Memory B cell (primary cell): ENCODE data around the gene GNG13.

Experiments
- ATAC-seq: fragments of 150-1000 bp; cut with Tn5 transposase; 2 replicates; pipeline ENCODE4 v1.10.0; 2021; ENCODE audit warnings: low read depth, mild to moderate bottlenecking, moderate library complexity
- DNase-seq, 2 donors: peaks; one replicate each; pipeline ENCODE4 v3.0.0; 2022; ENCODE audit warnings: low spot score in 2 of 2
- H3K27ac Mint-ChIP-seq: one replicate; pipeline ENCODE4 v1.8.0; 2022; ENCODE audit warnings: mild to moderate bottlenecking, moderate library complexity, mixed read lengths
- H3K27me3 Mint-ChIP-seq: one replicate; pipeline ENCODE4 v1.8.0; 2022; ENCODE audit warnings: mixed read lengths
- H3K36me3 Mint-ChIP-seq: one replicate; pipeline ENCODE4 v1.8.0; 2022; ENCODE audit warnings: mild to moderate bottlenecking, mixed read lengths
- H3K4me1 Mint-ChIP-seq: one replicate; pipeline ENCODE4 v1.8.0; 2022; ENCODE audit warnings: mixed read lengths
- H3K4me3 Mint-ChIP-seq: one replicate; pipeline ENCODE4 v1.8.0; 2022; ENCODE audit warnings: mild to moderate bottlenecking, moderate library complexity, mixed read lengths
- H3K9me3 Mint-ChIP-seq: one replicate; pipeline ENCODE4 v1.8.0; 2022; ENCODE audit warnings: mixed read lengths

Gene GNG13

DNA sequence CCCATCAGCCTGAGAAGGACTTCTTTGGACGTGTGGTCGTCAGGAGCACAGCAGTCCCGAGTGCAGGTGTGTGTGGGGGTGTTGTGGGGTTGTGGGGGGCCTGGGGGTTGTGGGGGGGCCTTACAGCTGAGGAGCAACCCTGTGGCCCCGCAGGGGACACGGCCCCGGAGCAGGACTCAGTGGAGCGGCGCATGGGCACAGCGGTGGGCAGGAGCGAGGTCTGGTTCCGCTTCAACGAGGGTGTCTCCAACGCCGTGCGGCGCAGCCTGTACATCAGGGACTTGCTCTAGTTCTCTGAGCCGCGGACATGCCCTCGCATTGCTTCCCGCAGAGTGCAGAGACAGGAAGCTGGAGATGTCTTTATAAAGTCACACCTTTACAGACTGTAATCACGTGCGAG, 2.8 kb downstream of the GNG13 start:
- Mint-ChIP-seq H3K4me3 (no peak overlapping the region), H3K27me3 (peaks cover 14% of the 10 kb centered on the region), H3K36me3 (peaks cover 4% of the 10 kb centered on the region), H3K27ac (no peak overlapping the region), H3K9me3 (peaks cover 2% of the 10 kb centered on the region), H3K4me1 (peaks cover 2% of the 10 kb centered on the region)
- DNase-seq (no peak), ATAC-seq (no peak)

DNA sequence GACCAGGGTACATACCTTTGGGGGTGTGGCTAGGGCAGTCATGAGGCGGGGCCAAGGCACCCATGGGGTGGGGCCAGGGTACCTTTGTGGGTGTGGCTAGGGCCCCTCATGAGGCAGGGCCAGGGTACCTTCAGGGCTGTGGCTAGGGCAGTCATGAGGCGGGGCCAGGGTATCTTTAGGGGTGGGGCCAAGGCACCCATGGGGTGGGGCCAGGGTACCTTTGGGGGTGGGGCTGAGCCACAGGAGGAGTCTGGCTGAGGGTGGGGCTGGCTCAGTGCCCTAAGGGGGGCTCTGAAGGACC, 3.5 kb downstream of the GNG13 start:
- H3K4me1 Mint-ChIP-seq: peaks cover 2% of the 10 kb centered on the region
- H3K27ac Mint-ChIP-seq: no peak overlapping the region
- ATAC-seq (no peak), DNase-seq (no peak)
- peaks cover 4% of the 10 kb centered on the region for H3K36me3 Mint-ChIP-seq
- H3K9me3 Mint-ChIP-seq: peaks cover 2% of the 10 kb centered on the region
- H3K4me3 Mint-ChIP-seq: no peak overlapping the region
- peaks cover 14% of the 10 kb centered on the region for H3K27me3 Mint-ChIP-seq

DNA sequence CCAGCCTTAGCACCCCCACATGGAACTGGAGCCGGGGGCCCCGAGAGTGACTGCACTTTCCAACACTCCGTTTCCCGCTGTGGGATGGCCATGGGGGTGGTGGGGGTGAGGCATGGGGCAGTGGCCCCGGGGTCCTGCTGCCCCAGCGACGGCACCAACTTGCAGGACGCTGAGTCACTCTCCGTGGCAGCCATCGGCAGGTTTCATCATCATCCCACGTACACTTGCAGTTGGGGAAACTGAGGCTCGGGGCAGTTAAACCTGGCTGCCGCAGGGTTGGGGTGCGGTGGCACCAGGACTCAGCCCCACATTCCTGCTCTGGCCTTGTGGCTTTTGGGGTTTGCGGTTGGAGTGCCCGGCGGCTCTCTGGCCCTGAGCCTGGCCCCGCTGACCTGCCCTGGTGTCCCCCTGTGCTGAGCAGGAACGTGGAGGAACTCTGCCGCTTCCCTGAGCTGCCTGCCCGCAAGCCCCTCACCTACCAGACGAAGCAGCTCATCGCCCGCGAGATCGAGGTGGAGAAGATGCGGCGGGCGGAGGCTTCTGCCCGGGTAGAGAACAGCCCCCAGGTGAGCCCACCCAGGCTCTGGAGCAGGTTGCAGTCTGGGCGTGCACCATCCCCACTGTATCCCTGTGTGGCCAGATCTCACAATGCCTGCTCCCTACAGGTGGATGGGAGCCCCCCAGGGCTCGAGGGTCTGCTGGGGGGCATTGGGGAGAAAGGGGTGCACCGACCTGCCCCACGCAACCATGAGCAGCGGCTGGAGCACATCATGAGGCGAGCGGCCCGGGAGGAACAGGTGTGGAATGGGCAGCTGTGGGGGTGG, 4.0 kb downstream of the GNG13 start:
- Mint-ChIP-seq H3K36me3 (peaks cover 7% of the 10 kb centered on the region), H3K4me3 (no peak overlapping the region), H3K9me3 (peaks cover 2% of the 10 kb centered on the region), H3K4me1 (peaks cover 2% of the 10 kb centered on the region), H3K27ac (no peak overlapping the region), H3K27me3 (peaks cover 14% of the 10 kb centered on the region)
- DNase-seq (no peak), ATAC-seq (no peak)

DNA sequence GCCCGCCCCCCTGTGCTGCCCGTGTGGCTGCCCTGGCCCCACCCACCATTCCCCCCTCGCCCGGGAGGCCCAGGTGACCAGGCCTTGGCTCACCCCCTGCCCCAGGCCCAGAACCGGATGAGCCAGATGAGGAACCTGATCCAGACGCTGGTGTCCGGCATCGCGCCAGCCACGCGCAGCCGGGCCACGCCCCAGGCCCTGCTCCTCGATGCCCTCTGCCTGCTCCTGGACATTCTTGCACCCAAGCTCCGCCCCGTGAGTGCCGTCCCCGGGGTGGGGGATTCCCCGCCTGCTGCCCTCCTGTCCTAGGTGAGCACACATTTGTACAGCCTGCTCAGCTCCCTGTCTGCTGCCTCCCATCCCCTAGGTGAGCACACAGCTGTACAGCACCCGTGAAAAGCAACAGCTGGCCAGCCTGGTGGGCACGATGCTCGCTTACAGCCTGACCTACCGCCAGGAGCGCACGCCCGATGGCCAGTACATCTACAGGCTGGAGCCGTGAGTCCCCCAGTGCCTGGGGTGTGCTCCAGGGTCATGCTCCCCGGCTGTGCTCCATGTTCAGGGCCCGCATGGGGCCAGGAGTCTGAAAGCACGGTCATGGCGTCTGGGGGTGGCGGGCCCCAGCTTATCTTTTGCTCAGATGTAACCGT, 4.8 kb downstream of the GNG13 start:
- Mint-ChIP-seq H3K27ac (no peak overlapping the region), H3K36me3 (peaks cover 13% of the 10 kb centered on the region), H3K27me3 (peaks cover 14% of the 10 kb centered on the region), H3K4me1 (peaks cover 2% of the 10 kb centered on the region), H3K9me3 (peaks cover 2% of the 10 kb centered on the region), H3K4me3 (no peak overlapping the region)
- ATAC-seq (no peak), DNase-seq (no peak)

DNA sequence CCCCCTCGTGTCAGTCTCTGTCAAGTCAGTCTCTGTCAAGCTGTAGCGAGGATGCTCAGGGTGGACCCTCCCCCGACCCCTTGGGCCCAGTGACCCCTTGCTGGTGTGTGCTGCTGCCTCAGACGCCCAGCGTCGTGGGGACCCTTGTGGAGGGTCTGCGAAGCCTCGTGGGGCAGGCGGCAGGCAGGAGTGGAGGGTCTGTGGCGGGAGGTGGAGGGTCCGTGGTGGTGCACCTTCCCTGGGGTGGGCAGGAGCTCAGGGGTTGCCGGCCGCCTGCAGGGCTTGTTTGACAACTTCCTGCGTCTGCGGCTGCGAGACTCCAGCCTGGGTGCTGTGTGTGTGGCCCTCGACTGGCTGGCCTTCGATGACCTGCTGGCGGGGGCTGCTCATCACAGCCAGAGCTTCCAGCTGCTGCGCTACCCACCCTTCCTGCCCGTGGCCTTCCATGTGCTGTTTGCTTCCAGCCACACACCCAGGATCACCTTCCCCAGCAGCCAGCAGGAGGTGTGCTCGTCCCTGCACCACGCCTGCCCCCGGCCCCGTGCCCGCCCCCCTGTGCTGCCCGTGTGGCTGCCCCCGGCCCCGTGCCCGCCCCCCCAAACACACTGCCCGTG, 5.6 kb downstream of the GNG13 start:
- DNase-seq: no peak
- H3K27ac Mint-ChIP-seq: no peak overlapping the region
- no peak for ATAC-seq
- peaks cover 14% of the 10 kb centered on the region for H3K27me3 Mint-ChIP-seq
- H3K9me3 Mint-ChIP-seq: peaks cover 2% of the 10 kb centered on the region
- no peak overlapping the region for H3K4me3 Mint-ChIP-seq
- peaks cover 13% of the 10 kb centered on the region for H3K36me3 Mint-ChIP-seq
- peaks cover 2% of the 10 kb centered on the region for H3K4me1 Mint-ChIP-seq

DNA sequence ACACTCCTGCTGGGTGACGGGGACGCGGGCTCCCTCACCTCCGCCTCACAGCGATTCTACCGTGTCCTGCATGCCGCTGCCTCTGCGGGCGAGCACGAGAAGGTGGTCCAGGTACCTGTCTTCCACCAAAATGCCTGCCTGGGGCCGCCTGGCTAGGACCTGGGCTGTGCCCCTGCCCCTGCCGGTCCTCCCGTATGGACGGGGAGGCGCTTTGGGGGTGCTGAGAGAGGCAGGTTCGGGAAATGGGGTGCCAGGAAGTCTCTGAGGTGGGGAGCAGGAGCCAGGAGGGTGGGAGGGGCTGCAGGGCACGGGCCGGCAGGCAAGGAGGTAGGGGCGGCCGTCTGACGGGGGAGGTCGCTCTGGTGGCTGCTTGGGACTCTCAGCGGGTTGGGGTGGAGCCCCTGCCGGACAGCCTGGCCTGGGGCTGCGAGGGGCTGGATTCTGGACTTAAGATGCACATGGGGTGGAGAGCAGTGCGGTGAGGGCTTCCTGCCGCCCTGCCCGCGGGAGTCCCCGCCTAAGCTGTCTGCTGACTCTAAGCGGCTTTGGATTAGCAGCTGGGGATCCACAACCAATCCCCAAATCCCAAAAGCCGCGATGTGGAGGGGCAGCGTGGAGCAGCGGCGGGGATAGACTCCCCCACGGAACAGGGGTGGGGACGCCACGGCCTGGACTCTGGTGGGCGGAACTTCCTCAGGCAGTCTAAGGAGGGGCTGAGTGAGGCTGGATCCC, 6.3 kb downstream of the GNG13 start:
- DNase-seq (no peak), ATAC-seq (no peak)
- Mint-ChIP-seq H3K27ac (no peak overlapping the region), H3K4me3 (no peak overlapping the region), H3K9me3 (peaks cover 2% of the 10 kb centered on the region), H3K36me3 (peaks cover 13% of the 10 kb centered on the region), H3K4me1 (peaks cover 2% of the 10 kb centered on the region), H3K27me3 (peaks cover 14% of the 10 kb centered on the region)

DNA sequence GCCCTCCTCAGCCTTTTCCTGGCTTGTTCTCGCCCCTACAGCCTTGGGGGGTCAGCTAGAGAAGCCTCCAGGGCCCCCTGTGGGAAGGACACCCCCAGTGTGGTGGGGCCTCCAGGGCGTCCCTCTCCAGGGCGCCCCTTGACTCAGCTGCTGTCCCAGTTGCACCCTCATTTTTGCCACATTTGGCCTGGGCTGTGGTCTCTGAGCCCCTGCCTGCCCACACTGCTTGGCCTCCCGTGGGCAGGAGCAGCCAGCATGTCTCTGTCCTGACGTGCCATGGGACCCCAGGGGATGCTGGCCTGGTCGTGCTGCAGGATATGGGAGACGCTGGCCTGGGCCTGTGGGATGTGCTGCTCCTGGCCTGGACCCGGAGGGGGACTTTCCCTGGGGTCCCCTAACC, 7.1 kb downstream of the GNG13 start:
- no peak overlapping the region for H3K27ac Mint-ChIP-seq
- peaks cover 13% of the 10 kb centered on the region for H3K36me3 Mint-ChIP-seq
- peaks cover 2% of the 10 kb centered on the region for H3K9me3 Mint-ChIP-seq

DNA sequence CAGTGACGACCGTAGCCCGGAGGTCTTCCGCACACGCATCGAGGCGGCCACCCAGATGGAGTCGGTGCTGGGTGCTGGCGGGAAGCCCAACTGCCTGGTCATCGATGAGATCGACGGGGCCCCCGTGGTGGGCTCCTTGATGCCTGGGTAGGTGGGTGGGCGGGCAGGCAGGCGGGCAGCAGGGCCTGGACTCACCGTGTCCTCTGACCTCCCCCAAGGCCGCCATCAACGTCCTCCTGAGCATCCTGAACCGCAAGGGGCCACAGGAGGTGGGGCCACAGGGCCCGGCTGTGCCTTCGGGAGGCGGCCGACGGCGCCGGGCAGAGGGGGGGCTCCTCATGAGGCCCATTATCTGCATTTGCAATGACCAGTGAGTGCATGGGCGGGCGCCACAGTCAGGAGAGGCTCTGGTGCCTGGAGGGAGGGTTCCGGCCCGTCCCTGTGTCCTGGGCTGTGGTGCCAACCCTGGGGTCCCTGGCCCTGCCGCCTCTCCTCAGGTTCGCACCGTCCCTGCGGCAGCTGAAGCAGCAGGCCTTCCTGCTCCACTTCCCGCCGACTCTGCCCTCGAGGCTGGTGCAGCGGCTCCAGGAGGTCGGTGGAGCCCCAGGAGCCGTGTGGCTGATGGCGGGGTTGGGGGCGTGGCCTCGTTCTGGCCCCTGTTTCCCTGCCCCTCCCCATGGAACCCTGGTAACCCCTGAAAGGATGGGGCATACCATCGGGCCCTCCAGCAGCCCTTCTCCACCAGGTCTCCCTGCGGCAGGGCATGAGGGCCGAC, 8.1 kb downstream of the GNG13 start:
- no peak overlapping the region for H3K4me3 Mint-ChIP-seq
- peaks cover 2% of the 10 kb centered on the region for H3K4me1 Mint-ChIP-seq
- peaks cover 9% of the 10 kb centered on the region for H3K36me3 Mint-ChIP-seq
- no peak for DNase-seq
- no peak overlapping the region for H3K27ac Mint-ChIP-seq
- no peaks in the 10 kb centered on the region for H3K9me3 Mint-ChIP-seq
- H3K27me3 Mint-ChIP-seq: peaks cover 4% of the 10 kb centered on the region
- ATAC-seq: no peak

More for the DNA sequence above, 7.1 kb downstream of the GNG13 start:
- DNase-seq (no peak), ATAC-seq (no peak)
- Mint-ChIP-seq H3K4me1 (peaks cover 2% of the 10 kb centered on the region), H3K4me3 (no peak overlapping the region), H3K27me3 (peaks cover 12% of the 10 kb centered on the region)

DNA sequence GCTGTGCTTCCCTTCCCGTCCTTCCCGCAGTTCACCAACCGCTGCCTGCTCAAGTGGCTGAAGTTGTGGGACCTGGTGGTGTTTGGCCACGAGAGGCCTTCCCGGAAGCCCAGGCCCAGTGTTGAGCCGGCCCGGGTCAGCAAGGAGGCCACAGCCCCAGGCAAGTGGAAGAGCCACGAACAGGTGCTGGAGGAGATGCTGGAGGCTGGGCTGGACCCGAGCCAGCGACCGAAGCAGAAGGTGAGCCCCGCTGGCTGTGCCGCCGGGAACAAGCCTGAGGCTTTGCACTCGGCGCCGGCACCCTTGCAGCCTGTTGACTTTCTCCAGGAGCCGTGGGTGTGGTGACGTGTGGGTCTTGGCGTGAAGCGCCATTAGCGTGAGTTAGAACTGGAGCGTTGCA, 9.4 kb downstream of the GNG13 start:
- no peaks in the 10 kb centered on the region for H3K27me3 Mint-ChIP-seq
- no peaks in the 10 kb centered on the region for H3K9me3 Mint-ChIP-seq
- H3K4me1 Mint-ChIP-seq: peaks cover 9% of the 10 kb centered on the region
- H3K4me3 Mint-ChIP-seq: no peak overlapping the region
- ATAC-seq (no peak), DNase-seq (no peak)
- peaks cover 9% of the 10 kb centered on the region for H3K36me3 Mint-ChIP-seq
- H3K27ac Mint-ChIP-seq: no peak overlapping the region

DNA sequence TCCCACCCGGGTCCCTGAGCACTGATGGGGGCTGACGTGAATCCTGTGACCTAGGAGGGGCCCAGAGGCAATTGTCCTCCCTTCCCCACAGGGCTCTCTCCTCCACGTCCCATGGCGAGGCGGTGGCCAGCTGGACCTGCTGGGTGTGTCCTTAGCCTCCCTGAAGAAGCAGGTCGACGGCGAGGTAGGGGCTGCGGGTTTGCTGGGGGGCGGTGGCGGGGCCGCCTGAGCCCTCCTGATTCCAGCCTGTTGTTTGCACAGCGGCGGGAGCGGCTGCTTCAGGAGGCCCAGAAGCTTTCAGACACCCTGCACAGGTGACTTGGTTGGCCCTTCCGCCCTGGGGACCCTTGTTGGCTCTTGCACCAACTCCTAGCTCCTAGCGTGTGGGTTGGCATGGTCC, 10.4 kb downstream of the GNG13 start:
- ATAC-seq (no peak), DNase-seq (no peak)
- peak overlapping the region; percentile 69 for H3K4me3 Mint-ChIP-seq
- no peaks in the 10 kb centered on the region for H3K9me3 Mint-ChIP-seq
- peaks cover 6% of the 10 kb centered on the region for H3K4me1 Mint-ChIP-seq
- no peak overlapping the region for H3K27ac Mint-ChIP-seq
- no peaks in the 10 kb centered on the region for H3K27me3 Mint-ChIP-seq
- H3K36me3 Mint-ChIP-seq: peaks cover 9% of the 10 kb centered on the region

DNA sequence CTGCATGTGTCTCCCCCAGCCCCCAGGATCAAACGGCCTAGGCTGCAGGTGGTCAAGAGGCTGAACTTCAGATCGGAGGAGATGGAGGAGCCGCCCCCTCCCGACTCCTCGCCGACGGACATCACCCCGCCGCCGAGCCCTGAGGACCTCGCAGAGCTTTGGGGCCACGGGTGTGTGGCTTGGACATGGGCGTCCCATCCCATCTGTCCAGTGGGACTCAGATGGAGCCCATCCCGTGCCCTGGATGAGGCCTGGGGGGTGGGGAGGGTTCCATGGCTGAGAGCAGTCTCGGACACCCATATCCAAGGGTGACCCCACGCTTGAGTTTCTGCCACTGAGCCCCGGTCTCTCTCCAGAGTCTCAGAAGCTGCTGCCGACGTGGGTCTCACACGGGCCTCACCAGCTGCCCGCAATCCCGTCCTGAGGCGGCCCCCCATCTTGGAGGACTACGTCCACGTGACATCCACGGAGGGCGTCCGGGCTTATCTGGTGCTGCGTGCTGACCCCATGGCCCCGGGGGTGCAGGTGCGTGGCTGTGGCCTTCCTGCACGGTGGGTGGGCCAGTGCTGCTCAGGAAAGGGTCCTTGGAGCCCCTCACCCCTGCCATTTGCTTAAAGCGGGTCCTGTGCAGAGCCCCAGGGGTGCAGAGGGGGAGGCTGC, 11.2 kb downstream of the GNG13 start:
- ATAC-seq (no peak), DNase-seq (no peak)
- H3K27me3 Mint-ChIP-seq: no peaks in the 10 kb centered on the region
- peak overlapping the region; percentile 46 for H3K4me3 Mint-ChIP-seq
- peaks cover 9% of the 10 kb centered on the region for H3K36me3 Mint-ChIP-seq
- H3K9me3 Mint-ChIP-seq: no peaks in the 10 kb centered on the region
- no peak overlapping the region for H3K27ac Mint-ChIP-seq
- peaks cover 6% of the 10 kb centered on the region for H3K4me1 Mint-ChIP-seq

DNA sequence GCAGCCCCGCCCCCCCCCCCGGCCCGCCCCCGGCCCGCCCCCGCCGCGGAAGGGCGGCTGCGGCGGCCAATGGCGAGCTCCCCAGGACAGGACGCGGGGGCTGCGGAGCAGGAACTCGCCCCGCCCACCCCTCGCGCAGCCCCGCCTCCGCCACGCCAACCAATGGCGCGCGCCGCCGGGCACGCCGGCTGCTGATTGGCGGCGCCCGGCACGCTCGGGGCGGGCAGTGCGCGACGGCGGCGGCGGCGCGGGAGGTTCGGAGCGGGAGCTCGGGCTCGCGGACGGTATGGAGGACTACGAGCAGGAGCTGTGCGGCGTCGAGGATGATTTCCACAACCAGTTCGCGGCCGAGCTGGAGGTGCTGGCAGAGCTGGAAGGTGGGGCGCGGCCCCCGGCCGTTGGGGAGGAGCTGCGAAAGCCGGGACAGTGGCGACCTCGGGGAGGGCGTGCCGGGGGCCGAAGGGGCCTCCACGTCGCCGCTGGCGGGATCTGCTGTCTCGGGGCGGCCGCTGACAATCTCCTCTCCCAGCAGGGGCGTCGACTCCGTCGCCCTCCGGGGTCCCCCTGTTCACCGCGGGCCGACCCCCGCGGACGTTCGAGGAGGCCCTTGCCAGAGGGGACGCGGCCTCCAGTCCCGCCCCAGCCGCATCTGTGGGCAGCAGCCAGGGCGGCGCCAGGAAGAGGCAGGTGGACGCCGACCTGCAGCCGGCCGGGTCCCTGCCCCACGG, 12.0 kb downstream of the GNG13 start, which contains the start of gene CHTF18:
CHTF18 (plus strand) TSS at position 222 of the 728 bp plus-strand sequence; CDS start at position 287, 65 bp downstream.
- no peaks in the 10 kb centered on the region for H3K27me3 Mint-ChIP-seq
- H3K36me3 Mint-ChIP-seq: peaks cover 9% of the 10 kb centered on the region
- DNase-seq: peak; percentile 85 to 93
- H3K4me1 Mint-ChIP-seq: peaks cover 6% of the 10 kb centered on the region
- no peak within 1 kb of the TSS for H3K27ac Mint-ChIP-seq
- no peaks in the 10 kb centered on the region for H3K9me3 Mint-ChIP-seq
- peak within 1 kb of the TSS; percentile 85 for H3K4me3 Mint-ChIP-seq
- peak; percentile 95 for ATAC-seq
